GM18517 (cell line): ENCODE data around the gene ISG20L2.

ENCODE experiments used
- ATAC-seq: cut with Tn5 transposase; IDR thresholded peaks from one replicate; pipeline ENCODE4 v1.9.1; 2021; ENCODE audit warnings: mild to moderate bottlenecking, moderate library complexity; ENCODE audit not compliant: unreplicated experiment

ISG20L2 gene

DNA sequence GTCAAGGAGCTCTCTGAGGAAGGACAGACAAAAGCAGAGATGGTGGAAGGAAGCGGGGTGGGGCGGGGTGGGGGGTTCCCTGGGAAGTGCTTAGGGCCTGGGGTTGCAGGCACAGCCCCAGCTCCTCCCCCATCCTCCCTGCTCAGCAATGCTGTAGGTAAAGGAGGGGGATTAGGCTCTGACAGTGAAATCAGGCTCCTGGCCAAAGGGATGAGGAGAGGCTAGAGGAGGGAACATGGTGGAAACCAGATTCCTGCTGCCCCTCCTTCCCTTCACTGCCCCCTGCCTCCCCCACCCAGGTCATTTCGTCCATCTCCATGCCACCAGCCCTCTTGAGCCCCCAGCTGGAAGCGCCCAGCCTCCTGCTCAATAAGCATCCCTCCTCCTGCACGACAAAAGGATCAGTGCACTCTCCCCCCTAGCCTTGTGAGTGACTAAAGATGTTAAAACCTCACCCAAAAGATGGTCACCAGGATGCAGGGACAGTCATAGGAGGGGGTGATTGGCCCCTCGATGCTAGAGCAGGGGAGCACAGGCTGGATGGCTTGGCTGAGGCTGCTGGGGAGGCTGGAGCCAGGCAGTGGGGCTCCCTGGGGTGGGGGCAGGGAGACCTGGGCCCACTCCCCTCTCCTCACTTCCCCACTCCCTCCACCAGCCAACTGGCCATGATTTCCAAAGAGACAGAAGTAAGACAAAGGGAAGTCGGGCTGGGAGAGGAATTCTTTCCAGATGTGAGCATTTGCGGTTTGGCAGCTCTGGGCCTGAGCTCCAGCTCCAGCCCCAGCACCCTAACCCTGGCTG lies 20.9 kb downstream of the ISG20L2 start:
- no peak for ATAC-seq

DNA sequence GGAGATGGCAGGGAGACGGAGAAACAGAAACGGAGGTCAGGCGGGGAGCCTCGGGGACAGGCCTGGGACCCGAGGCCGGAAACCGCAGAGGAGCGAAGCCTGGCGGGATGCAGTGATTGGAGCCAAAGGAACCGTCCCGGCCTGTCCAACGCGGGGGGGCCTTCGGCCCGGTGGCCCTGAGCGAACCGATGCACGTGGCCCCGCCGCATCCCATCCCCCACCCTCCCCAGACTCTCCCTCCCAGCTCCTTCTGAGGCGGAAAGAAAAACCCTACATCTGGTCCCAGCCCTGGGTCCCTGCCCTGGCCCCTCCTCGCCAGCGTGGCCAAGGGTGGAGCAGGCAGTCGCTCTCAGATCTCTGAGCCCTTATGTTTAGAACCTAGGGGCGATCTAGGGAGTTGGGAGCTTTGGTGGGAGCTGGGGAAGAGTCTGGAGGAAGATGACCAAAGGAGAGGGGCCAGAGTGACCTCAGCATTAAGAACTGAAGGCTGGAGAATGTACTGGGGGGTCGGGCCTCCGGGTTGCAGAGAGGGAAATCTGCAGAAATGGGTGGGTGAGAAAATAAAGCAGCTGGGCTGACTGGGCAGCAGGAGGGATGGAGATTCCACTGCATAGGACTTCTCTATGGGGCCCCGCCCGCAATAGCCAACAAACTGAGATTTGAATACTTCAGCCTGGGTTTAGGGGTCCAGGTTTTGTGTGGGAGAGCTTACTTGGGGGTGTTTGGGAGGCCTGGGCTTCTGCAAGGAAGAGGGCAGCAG lies 21.7 kb downstream of the ISG20L2 start:
- no peak for ATAC-seq

DNA sequence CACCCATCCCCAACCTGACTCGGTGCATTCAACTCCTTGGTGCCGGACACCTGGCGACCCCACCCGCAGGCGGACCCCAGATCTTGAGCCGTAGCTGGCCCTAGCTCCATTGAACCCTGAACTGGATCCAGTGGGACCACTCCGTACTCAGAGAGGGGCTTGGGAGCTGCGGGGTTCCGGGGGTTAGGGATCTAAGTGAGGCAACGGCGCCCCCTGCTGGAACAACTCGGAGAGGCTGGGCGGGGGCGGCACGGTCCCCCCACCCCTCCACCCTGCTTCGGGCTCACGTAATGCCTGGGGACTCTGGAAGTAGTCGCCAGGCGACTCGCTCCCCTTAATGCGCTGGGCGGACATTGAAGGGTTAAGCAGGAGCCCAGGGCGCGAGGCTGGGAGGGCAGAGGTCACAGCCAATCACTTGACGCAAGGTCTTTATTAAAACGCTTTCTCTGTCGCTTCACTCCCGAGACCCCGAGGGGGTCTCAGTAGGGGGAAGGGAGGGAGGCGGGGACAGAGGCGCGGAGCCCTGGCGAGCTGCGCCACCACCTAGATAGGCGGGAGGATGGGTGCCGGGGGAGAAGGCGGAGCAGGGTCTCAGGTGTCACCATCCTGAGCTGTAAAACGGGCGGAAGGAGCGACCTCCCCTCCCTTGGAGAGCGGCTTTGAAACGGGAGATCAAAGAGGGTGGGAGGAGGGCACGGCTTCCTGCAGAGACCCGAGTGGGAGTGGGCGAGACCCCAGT lies 22.5 kb downstream of the ISG20L2 start:
- no peak for ATAC-seq

DNA sequence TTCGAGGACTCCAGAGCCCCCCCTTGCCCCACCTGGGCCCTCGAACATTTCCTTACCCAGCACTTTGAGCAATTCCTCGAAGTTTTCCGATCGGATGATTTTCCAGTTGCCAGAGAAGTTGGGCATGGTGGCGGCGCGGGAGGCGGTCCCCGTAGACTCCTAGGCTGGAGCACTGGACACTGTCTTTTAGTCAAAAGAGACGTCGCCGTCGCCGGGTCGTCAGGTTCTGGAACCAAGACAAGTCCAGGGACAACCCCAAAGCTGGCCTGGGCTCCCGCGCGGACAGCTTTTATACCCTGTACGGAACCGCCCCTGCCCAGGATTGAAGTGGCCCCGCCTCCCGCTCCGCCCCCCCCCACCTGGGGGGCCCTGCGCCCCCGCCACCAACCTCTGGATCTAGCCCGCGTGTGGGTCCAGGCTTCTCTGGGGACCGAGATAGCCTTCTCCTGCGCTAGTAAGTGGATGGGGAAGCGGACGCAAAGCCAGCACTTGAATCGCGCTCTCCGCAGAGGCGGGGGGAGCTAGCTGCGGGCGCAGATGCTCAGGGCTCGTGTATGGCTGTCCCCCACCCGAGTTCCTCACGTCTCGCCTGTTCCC lies 23.1 kb downstream of the ISG20L2 start, which contains the start of gene CRABP2:
CRABP2 (minus strand) TSS at position 263 of the 597 bp plus-strand sequence; CDS start at position 126, 137 bp downstream.
- no peak for ATAC-seq

DNA sequence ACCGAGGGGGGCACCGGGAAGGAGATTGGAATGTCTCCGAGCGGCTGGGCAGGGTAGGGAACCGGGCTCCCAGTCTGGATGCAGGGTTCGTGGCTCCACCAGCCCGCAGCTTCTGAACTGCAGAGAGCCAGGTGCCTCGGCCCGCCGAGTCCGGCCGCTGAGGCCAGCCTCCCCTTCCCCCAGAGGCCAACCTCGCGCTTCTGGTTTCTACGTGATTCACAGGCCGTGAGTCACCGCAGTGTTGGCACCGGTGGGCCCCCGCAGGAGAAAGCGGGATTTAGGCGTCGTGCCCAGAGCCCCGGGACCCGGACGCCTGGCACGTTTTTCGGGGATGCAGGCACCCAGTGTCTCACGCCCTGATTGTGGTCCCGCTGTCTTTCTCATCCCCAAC lies 23.6 kb downstream of the ISG20L2 start:
- ATAC-seq: no peak

DNA sequence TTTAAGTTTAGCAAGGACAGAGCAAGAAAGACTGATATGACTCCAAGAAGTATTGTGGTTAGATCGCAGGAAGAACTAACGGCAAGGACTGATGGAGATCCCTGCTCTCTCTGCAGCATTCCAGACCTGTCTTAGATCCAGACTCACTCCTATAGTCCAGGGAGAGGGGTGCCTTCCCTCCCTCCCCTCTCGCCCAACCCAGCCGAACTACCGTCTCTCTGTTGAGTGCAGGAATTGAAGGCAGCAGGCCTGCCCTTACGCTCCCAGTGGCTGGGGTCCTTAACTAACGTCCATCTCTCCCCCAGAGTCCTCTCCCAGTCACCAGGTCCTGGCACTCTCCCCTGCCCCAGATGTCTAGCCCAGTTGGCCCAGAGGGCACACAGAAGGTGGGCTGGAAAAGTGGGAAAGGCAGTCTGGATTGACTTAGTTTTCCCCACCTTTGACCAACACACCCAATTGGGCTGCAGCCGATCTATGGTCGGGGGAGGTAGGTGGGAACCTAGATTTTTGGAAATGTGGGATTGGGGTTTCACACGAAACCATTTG lies 24.3 kb downstream of the ISG20L2 start:
- no peak for ATAC-seq

DNA sequence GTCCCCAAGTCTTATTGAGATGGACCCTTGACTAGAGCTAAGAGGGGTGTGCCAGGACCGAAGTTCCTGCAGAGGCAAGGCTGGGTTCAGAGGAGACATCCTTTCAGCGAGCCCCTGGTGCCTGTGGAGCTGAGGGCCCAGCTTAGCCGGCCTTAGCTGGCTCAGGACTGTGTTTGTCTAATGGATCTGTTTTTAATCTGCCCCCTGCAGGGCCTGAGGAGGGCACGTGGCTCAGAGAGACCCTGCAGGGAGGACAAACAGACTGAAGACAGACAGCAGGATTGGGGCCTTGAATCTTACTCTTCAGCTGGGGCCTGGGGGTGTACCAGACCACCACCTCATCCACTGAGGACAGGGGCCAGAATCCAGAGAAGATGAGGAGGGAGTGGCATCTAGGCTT lies 24.8 kb downstream of the ISG20L2 start:
- ATAC-seq: no peak

DNA sequence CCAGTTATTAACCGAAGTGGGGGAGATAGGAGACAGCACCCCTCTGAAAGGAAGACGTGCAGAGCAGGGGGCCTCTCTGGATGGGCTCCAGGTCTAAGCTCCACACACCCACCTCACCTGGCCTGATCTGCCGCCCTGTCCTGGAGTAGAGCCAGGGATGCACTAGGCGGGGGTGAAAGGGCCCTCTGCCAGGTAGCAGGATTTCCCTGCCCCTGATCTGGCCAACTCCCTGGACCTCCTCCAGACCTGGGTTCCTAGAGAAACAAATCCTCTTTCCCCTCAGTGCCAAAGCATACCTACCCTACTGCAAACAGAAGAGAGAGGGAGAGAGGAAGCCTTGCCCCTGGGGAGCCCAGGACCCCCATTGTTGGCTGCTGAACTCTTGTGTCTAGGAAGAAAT lies 25.2 kb downstream of the ISG20L2 start:
- ATAC-seq: no peak

DNA sequence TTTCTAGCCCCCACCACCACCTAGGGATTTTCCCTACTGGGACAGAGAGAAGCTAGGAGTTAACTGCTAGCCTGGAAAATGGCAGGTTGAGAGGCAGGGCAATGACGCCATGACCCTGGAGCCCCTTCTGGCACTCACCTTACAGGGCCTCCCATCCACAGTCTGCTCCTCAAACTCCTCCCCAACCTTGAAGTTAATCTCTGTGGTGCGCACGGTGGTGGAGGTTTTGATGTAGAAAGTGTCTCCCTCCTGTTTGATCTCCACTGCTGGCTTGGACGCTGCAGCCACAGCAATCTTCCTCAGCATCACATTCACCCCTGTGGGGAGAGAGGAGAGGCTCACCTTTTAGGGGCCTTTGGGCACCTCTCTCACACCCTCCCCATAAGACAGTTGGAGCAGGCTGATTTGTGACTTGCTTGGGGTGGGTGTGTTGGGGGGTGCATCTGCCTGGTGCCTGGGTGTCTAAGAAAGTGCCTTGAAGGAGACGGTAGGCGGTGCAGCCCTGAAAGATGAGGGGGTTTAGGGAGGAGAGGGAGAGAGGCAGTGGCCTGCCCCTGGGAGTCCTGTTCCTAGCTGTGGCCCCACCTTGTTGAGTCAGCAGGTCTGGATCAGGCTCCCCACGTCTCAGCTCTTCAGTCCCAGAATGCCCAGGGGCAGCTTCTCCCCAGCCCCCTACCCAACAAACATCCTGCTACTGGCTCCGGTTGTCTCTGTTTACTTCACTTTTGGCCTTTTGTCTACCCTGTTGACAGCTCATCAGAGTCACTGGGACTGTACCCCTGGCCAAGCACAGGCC lies 27.6 kb downstream of the ISG20L2 start:
- ATAC-seq: no peak

DNA sequence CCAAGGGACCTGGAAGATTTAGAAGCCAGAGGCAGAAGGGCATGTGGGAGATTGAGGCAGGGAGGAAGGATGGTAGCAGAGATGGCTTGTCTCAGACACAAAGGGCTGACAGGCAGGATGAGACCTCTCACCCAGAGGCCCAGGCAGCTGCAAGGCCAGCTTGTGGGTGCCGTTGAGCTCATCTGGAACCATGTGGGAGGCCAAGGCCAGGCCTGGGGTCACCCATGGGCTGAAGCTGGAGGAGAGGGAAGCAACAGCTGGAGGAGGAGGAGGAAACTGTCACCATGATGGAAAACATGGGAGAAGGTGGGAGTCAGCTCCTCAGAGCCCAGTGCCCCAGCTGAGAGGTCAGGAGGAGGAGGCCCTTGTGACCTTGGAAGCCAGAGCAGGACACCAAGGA lies 29.6 kb downstream of the ISG20L2 start:
- ATAC-seq: no peak

DNA sequence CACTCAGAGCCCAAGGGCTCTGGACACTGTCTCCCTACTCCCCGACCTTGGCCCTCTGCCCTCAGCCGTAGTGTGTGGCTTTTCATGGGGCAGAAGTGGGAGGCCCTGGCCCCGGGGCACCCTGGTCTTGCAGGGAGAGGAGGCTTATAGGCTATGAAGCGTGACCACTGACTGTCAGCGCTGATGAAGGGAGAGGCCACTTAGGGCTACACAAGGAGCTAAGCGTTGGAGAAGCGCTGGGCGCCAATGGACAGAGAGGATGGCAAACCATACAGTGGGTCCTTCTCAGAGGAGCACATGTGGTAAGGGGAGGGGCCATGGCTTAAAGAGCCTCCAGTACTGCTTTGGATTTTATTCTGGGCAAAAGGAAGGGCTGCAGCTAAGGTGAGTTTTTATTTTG lies 31.1 kb downstream of the ISG20L2 start:
- no peak for ATAC-seq

DNA sequence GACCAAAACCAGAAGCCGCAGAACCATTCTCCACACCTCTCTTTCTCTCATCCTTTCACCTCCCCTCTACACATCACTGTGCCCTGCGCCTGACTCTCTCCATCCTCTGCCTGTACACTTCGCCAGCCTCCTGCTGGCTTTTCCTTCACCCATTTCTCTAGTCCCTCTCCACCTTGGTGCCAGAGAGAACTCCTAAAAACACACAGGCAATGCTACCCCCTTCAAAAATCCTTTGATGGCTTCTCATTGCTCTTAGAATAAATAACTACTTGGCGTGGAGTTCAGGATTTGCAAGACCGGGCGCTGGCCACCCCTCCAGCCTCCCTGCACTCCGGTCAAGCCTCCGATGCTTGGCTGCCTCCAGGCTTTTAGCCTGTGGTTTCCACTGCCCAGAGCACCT lies 31.8 kb downstream of the ISG20L2 start:
- no peak for ATAC-seq

DNA sequence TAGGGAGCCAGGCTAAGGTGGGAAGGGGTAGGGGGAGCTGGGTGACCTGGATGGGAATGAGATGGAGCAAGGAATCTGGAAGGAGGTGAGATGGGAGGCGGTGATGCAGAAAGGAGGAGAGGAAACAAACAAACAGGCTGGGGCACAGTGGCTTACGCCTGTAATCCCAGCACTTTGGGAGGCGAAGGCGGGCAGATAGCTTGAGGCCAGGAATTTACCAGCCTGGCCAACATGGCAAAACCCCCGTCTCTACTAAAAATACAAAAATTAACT lies 33.9 kb downstream of the ISG20L2 start:
- ATAC-seq: no peak

DNA sequence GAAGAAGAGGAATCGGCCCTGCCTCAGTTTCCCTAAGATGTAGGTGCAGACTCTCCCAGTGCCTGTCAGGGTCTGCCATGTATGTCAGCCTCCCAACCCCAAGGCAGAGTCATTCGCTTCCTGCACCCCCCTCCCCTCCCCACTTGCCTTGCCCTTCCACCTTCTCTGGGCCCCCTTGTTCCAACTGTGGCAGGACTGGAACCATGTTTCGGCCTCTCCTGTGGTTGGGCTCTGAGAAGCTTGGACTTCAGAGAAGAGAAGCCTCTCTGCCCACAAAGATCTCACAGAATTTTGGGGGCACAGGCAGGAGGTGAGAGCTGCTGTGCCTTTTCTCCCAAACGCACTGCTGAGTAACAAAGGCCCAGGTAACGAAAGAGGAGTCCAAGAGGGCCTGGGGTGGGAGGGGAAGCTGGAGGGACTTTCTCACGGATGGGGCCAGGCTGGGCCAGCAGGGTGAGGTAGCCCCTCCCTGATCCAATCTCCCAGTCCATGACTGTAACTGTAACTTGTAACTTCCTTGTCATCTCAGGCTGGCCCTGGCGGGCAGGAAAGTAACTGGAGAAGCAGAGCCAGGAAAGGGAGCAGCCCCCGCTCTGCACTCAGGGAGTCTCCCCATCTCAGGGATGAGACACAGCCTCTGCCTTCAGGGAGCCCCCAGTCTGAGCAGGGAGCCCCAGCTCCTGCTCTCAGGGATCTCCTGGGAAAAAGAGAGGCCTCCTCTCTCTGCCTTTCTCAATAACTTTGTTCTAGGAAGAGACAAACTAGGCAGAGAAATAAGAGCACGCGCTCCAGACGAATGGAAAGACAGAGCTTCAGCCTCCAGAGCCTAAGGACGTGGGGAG lies 34.5 kb downstream of the ISG20L2 start:
- ATAC-seq: no peak

DNA sequence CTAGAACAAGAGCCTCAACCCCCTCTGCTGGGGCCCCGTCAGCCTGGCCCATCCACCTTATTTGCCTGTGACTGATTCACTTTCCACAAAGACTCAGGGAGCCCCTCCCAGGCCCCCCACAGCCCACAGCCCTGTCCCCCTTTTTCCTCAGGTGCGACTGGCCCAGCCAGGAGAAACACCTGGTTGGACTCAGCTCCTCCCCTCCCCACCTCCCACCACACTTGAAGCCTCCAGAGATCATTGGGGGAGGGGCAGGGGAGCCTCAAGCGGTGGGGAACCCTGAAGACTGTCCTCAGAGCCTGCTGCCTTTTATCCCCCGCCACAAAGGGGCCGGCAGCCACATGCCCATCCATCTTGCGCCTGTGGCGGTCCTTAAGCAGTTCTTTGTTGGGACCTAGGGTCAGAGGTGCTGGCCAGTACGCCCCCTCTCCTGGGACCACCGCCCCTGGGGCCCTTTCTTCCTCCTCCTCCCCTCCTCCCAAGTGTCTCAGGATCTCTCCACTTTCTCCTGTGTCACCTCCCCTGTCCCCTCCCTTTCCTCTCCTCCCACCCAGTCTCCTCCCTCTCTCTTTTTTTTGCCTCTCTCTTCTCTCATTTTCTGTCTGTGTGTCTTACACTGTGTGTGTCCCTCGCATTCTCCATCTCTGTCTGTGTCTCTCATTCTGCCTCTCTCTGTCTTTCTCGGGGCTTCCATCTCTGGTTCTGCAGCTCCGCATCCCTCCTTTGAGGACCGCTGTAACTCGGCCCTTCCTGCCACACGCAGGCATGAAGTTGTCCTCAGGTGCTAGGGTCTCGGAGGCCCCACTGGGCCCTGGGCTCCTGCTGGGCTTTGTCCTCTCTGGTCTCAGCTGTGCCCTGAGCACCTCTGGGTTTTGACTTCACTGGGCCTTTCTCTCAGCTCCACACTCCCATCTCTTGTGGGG lies 35.4 kb downstream of the ISG20L2 start:
- ATAC-seq: no peak

DNA sequence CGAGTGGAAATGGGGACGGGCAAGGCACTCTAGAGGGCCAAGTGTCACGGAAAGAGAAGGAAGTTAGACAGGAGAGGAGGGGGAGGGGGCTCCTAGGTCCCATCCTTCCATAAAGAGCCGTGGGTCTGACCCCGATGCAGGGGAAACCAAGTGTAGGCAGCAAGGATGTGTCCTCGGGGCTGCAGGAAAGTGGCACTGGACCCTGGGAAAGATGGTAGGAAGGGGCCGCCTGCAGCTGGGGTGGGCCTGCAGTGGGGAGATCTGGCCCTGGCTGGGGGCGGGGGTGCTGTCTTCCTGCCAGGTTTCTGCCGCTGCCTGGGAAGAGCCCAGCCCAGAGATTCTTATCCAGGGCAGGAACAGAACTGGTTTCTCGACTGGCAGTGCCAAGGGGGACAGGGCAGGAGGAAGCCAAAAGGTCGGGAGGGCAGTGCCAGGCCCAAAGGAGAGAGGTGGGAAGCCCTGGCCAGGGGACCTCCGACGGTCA lies 36.1 kb downstream of the ISG20L2 start:
- ATAC-seq: no peak

DNA sequence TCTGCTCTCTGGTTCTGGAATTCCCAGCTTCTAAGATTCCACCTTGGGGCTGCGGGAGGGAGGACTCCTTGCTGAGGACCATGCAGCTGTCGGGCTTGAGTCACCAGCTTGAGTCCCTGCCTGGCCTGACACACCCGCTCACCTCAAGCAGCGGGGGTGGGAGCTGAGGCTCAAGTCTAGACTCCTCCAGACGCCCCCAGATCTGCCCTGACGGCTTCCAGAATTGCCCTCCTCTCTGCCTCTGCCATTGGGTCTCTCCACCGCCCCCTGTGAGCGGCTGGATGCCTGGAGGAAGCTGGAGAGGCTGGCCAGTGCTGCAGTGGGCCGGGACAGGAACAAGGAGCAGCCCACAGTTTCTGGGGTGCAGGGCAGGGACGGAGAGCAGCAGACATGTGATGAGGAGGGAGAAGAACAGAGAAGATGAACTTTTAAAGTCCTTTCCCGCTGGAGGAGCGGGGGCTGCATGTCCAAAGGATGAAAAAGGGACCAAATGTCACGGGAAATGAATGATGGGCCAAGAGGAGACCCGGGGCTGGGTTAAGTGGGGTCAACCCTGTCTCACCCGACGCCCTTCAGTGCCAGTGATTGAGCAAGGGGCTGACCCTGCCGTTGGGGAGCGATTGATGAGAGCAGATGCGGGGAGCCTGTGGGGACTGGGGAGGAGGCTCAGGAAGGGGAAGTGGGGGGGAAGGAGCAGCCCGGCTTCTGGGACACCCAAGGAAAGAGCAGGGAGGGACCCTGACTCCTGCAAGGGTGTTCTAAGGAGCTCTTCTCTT lies 36.7 kb downstream of the ISG20L2 start:
- ATAC-seq: no peak
